ENCODE measurements around the gene RGS14. TPM values are rescaled to one million over a fixed set of nuclear protein-coding genes. Genes with fewer than 3 reads are reported as not detected.
"Not testable (repeated sequence)": the region's sequence is repeated elsewhere in the genome, so short reads cannot be mapped to it uniquely, and the experiment has no call there.

The RGS14 gene
- total RNA-seq, 1 donor from 2014 or later = 16.6 TPM

- H3K36me3 Mint-ChIP-seq = peaks cover 17% of the 10 kb centered on the region
- H3K4me1 Mint-ChIP-seq (ENCODE audit: unreplicated experiment) = no peaks in the 10 kb centered on the region
- no peaks in the 10 kb centered on the region for H3K9me3 Mint-ChIP-seq
- H3K4me3 Mint-ChIP-seq = no peak overlapping the region
- no peak for DNase-seq (ENCODE audit: extremely low spot score, unreplicated experiment)
- no peak for TF ChIP-seq CTCF (conservative IDR thresholded peaks at IDR 0.05)
- no peak overlapping the region for H3K27ac Mint-ChIP-seq
- H3K27me3 Mint-ChIP-seq = no peaks in the 10 kb centered on the region
Observed at GRCh38 chr5:177339107-177339638, 18.6 kb upstream of the RGS14 start.

DNA sequence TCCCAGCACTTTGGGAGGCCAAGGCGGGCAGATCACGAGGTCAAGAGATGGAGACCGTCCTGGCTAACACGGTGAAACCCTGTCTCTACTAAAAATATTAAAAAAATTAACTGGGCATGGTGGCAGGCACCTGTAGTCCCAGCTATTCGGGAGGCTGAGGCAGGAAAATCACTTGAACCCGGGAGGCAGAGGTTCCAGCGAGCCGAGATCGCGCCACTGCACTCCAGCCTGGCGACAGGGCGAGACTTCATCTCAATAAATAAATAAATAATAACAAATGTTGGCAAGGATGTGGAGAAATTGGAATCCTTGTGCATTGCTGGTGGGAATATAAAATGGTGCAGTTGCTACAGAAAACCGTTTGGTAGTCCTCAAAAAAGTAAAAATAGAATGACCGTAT is 14.7 kb upstream of the RGS14 start:
- H3K36me3 Mint-ChIP-seq = peaks cover 17% of the 10 kb centered on the region
- not testable (repeated sequence) for H3K4me1 Mint-ChIP-seq (ENCODE audit: unreplicated experiment); H3K27ac Mint-ChIP-seq

DNA sequence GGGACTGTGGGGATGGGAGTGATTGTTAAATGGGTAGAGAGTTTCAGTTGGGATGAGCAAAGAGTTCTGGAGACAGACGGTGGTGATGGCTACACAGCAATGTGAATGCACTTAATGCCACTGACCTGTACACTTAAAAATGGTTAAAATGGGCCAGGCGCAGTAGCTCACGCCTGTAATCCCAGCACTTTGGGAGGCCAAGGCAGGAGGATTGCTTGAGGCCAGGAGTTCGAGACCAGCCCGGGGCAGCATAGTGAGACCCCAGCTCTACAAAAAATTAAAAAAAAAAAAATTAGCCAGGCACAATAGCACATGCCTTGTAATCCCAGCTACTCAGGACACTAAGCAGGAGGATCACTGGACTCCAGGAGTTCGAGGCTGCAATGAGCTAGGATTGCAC is 13.9 kb upstream of the RGS14 start:
- no peaks in the 10 kb centered on the region for H3K4me1 Mint-ChIP-seq (ENCODE audit: unreplicated experiment)
- H3K36me3 Mint-ChIP-seq = peaks cover 17% of the 10 kb centered on the region
- no peak overlapping the region for H3K4me3 Mint-ChIP-seq
- H3K27ac Mint-ChIP-seq = peak overlapping the region; percentile 2
- TF ChIP-seq CTCF (conservative IDR thresholded peaks at IDR 0.05) = no peak
- no peaks in the 10 kb centered on the region for H3K27me3 Mint-ChIP-seq
- no peaks in the 10 kb centered on the region for H3K9me3 Mint-ChIP-seq
- DNase-seq (ENCODE audit: extremely low spot score, unreplicated experiment) = no peak

More for the DNA sequence above, 14.7 kb upstream of the RGS14 start:
- H3K4me3 Mint-ChIP-seq; H3K9me3 Mint-ChIP-seq; DNase-seq (ENCODE audit: extremely low spot score, unreplicated experiment); H3K27me3 Mint-ChIP-seq: not testable (repeated sequence)

- Mint-ChIP-seq H3K36me3 (peaks cover 14% of the 10 kb centered on the region), H3K9me3 (no peaks in the 10 kb centered on the region), H3K4me3 (no peak overlapping the region), H3K27ac (no peak overlapping the region), H3K4me1 (ENCODE audit: unreplicated experiment) (peaks cover 10% of the 10 kb centered on the region), H3K27me3 (no peaks in the 10 kb centered on the region)
- no peak for DNase-seq (ENCODE audit: extremely low spot score, unreplicated experiment)
- TF ChIP-seq CTCF (conservative IDR thresholded peaks at IDR 0.05) = no peak
Observed at GRCh38 chr5:177344891-177345290, 12.8 kb upstream of the RGS14 start.

DNA sequence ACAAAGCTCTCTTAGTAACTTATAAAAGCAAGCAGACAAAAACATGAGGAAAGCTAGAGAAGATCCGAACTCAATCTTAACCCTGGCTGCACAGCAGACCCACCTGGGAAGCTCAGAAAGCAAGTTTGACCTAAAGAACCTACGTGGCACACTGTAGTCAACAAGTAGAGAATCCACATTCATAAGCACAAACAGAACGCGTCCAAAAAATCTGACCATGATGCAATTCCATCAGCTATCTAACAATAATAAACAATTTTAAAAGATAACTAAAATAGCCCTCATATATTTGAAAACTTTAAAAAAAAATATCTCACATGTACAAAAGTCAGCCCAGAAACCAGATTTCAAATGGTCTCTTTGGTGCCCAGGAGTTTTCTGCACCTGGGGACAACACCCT is 10.9 kb upstream of the RGS14 start:
- no peak for TF ChIP-seq CTCF (conservative IDR thresholded peaks at IDR 0.05)
- peaks cover 24% of the 10 kb centered on the region for H3K4me1 Mint-ChIP-seq (ENCODE audit: unreplicated experiment)
- no peak overlapping the region for H3K27ac Mint-ChIP-seq
- H3K9me3 Mint-ChIP-seq = no peaks in the 10 kb centered on the region
- H3K27me3 Mint-ChIP-seq = no peaks in the 10 kb centered on the region
- DNase-seq (ENCODE audit: extremely low spot score, unreplicated experiment) = no peak
- H3K36me3 Mint-ChIP-seq = peaks cover 7% of the 10 kb centered on the region
- peak overlapping the region; percentile 31 for H3K4me3 Mint-ChIP-seq

DNA sequence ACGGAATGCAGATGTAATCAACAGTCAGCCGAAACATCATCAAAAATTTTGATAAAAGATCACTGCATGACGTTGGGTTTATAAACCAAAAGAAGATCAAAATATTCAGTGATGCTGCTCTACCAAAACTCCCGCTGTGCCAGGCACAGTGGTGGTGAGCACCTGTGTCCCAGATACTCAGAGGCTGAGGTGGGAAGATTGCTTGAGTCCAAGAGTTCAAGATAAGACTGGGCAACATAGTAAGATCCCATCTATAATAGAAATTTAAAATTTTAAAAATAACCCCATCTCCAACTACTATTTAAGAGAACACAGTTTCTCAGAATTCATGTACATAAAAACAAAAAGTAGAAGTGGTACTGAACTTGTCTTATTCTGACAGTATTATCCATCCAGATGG is 10.0 kb upstream of the RGS14 start:
- H3K9me3 Mint-ChIP-seq = no peaks in the 10 kb centered on the region
- no peak for TF ChIP-seq CTCF (conservative IDR thresholded peaks at IDR 0.05)
- H3K4me1 Mint-ChIP-seq (ENCODE audit: unreplicated experiment) = peaks cover 27% of the 10 kb centered on the region
- DNase-seq (ENCODE audit: extremely low spot score, unreplicated experiment) = no peak
- peaks cover 6% of the 10 kb centered on the region for H3K36me3 Mint-ChIP-seq
- no peak overlapping the region for H3K4me3 Mint-ChIP-seq
- no peak overlapping the region for H3K27ac Mint-ChIP-seq
- H3K27me3 Mint-ChIP-seq = no peaks in the 10 kb centered on the region

Data from type B pancreatic cell (in vitro differentiated cells).